GM18858 (cell line): ENCODE data around the gene PTPN1.
"Not testable (repeated sequence)": the region's sequence is repeated elsewhere in the genome, so short reads cannot be mapped to it uniquely, and the experiment has no call there.

ENCODE experiments used
- ATAC-seq: cut with Tn5 transposase; IDR thresholded peaks from one replicate; pipeline ENCODE4 v1.9.1; 2021; ENCODE audit not compliant: unreplicated experiment

Gene PTPN1

GRCh38 chr20:50478162-50478990 is 31.8 kb upstream of the PTPN1 start:
- ATAC-seq: peak; percentile 44

DNA sequence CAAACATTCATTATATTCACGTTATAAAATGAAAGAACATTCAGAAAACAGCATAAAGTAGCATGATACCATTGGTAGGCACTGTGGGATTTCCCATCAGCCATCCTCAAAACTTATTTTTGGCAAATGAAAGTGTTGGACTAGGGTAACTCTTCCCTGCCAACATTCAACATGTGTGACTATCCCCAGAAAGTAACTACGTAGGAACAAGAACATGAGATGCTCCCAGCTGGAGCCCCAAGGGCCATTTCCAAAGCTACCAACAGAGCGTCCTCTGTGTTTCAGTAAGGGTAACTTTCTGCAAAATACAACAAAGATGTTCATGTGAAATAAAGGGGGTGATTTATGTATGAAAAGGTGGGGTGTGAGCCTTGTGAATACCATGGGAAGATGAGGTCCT is 28.4 kb upstream of the PTPN1 start:
- no peak for ATAC-seq

DNA sequence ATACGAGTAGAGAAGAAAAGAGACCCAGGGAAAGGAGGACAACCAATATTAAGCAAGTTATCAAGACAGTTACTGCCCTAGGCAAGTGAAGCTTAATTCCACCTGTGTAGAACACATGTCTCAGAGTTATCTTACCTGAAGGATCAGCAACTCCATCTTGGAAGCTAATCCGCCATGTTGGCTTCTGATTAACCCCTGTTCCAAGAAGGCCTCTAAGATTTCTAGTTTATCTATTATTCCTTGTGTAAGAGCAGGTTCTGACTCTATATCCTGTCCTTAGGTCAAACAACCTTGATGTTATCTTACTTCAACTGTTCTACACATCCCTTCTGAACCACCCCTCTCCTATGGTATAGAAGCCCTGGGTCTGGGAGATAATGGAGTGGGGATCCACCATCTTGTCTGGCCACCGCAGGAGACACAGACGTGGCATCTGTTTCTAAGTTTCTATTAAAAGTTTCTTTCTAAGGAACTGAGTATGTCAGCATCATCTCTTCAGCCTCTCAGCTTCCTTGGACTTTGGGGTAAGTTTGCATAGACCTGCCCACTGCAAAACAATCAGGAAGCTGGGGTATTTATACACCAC is 27.7 kb upstream of the PTPN1 start:
- no peak for ATAC-seq

DNA sequence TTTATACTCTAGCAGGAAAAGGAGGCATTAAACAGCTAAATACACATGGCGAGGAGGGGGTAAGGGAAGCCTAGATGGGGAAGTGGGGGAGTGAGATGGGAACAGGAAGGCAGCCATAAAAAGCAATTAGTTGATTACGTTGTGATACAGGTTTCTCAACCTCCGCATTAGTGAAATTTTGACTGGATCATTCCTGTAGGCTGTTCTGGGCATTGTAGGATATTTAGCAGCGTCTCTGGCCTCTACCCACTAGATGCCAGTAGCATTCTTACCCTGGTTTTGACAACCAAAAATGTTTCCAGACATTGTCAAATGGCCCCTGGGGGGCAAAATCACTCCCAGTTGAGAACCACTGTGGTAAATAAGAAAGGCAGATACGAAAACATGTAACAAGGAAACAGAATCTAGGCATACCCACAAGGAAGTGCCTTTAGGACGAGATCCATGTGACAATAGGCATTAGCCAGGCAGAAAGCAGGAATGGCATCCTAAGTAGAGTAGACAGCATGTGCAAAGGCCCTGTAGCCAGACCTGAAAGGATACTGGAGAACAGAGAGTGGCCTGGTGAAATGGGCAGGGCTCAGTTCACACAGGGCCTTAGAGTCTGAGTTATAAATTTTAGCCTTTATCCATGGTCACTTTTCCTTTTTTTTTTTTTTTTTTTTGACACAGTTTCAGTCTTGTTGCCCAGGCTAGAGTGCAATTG is 25.8 kb upstream of the PTPN1 start:
- ATAC-seq: no peak

DNA sequence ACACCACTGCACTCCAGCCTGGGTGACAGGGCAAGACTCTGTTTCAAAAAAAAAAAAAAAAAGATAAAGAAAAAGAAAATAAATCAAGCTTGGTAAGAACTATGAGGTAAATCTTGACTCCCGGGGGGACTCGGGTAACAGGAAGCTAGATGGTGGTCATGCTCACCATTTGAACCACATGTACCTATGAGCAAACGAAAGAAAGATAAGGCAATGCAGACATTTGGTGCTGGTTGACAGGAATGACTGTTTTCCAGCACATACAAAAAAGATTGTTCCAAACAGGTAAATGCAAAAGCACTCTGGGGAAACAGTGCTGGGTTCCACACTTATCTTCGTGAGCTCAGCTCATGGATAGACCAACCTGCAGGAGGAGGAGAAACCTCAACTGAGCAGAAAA is 22.8 kb upstream of the PTPN1 start:
- ATAC-seq: no peak

- no peak for ATAC-seq
Measured at GRCh38 chr20:50488236-50488806, 21.9 kb upstream of the PTPN1 start.

DNA sequence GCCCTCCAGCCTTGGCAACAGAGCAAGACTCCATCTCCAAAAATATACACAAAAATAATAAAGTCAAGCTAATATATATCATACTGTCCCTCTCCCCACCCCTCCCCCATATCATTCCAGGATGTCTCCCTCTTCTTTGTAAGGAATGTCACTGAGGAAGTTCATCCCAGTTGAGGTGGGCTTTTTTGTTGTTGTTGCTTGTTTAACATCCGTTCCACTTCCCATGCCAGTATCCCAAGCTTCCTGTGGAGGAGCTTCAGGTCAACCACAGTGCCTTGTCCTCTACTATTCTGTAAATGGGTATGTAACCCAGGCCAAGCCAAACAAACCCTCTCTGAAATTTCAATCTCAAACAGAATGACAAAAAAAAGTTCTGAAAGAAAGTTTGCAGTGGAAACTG is 19.0 kb upstream of the PTPN1 start:
- no peak for ATAC-seq

DNA sequence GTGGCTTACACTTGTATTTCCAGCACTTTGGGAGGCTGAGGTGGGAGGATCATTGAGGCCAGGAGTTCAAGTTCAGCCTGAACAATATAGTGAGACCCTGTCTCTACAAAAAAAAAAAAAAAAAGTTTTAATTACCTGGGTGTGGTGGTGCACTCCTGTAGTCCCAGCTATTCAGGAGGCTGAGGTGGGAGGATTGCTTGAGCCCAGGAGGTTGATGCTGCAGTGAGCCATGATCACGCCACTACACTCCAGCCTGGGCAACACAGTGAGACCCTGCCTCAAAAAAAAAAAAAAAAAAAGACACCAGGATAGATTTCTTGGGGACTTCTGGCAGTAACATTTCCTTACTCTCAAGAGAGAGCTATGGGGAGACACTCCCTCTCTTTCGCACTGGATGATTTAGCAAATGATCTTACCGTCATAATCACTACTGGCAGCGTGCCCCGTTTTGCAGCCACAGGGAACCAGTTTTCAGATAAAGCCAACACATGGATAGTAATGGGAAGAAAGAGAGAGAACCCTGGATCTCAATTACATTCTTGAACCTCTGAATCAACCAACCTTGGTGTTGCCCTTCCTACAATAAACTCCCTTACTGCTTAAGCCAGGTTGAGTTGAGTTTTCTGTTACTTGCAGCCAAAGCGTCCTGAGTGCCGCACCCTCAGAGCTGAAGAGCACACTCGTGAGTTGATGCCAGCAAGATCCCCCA is 18.1 kb upstream of the PTPN1 start:
- ATAC-seq: no peak

DNA sequence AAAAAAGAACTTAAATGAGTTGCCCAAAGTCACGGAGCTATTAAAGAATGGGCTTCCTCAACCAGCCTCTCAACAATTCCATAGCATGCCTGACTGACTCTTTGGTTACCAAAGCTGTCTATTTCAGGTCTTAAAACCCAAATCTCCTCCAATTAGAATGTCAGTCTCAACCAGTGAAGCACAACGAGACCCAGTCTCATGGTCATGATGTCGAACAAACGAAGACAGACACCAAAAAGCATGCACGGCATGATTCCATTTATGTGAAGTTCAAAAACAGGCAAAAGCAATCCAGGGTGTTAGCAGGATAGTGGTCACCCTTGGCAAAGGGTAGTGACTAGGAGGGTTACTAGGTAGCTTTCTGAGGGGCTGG is 16.3 kb upstream of the PTPN1 start:
- no peak for ATAC-seq

- no peak for ATAC-seq
Measured at GRCh38 chr20:50494428-50494827, 15.8 kb upstream of the PTPN1 start.

GRCh38 chr20:50496773-50497385 is 13.3 kb upstream of the PTPN1 start:
- no peak for ATAC-seq

- ATAC-seq: no peak
Measured at GRCh38 chr20:50498071-50498776, 12.0 kb upstream of the PTPN1 start.

- ATAC-seq: no peak
Measured at GRCh38 chr20:50499938-50500337, 10.2 kb upstream of the PTPN1 start.

GRCh38 chr20:50501972-50502745 is 8.0 kb upstream of the PTPN1 start:
- ATAC-seq: no peak

- ATAC-seq: no peak
Measured at GRCh38 chr20:50504231-50504823, 5.9 kb upstream of the PTPN1 start.

DNA sequence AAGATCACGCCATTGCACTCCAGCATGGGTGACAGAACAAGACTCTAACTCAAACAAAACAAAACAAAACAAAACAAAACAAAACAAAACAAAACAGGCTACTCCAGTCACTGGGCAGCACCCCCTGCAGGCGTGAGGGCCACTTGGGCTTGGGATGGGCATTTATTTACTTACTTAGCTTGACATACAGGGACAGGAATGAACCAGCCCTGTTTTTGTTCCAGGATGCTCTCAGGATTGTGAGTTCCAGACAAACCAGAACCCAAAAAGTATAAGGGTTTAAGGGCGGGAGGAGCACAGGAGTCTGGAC is 4.0 kb upstream of the PTPN1 start:
- no peak for ATAC-seq

GRCh38 chr20:50507745-50508144 is 2.4 kb upstream of the PTPN1 start:
- ATAC-seq: not testable (repeated sequence)

DNA sequence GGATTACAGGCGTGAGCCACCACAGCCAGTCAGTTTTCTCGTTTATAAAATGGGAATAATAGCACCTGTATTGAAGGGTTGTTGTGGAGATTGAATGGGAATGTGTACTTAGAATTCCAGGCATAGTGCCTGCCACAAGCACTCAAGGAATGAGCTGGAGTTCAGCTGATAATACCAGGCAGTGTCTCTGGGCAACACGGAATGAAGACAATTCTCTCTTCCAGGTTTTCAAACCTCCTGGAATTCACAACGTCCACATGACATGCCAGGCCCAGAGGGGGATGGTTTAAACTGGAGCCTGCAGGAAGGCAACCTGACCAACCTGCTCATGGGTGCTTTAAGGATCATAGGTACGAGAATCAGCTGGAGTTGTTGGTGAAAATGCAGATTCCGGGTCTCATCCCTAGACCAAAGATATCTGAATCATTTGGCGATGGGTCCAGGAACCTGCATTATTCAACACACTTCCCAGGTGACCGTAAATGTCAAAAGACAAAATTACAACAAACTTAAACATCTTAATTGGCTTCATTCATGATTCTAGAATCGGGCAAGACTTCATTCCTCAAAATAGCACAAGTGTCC is 1.9 kb upstream of the PTPN1 start:
- ATAC-seq: no peak
